HepG2 (cell line): ENCODE measurements around the gene PAQR7. TPM values are rescaled to one million over a fixed set of nuclear protein-coding genes. Genes with fewer than 3 reads are reported as not detected.
A peak's percentile ranks its signal among the peaks of the same experiment; 100 is the strongest.

ENCODE experiments used
- ATAC-seq: fragments of 200-7000 bp; cut with Tn5 transposase; 3 replicates; pipeline ENCODE4 v1.9.1; 2020; ENCODE audit warnings: mild to moderate bottlenecking, moderate library complexity
- BruUV-seq: library from RNA; stranded (reverse); fragments of 400-500 nt; replicated peaks from 2 replicates; lab custom pipeline; 2021; lab: Mats Ljungman, UMichigan
- CTCF ChIA-PET: fragments of 300-600 bp; formaldehyde crosslinking; extraction: SDS; loops from one replicate; lab custom pipeline; 2021; ENCODE audit warnings: low total read pairs, inconsistent platforms, low intra/inter-chr PET ratio; lab: Yijun Ruan, JAX
- POLR2A ChIA-PET: fragments of 350-600 bp; sonication (Branson Sonifier 250); formaldehyde crosslinking; loops from one replicate; lab custom pipeline; 2020; ENCODE audit warnings: antibody characterized with exemption, inconsistent platforms; lab: Yijun Ruan, JAX
- DNase-seq: peaks from one replicate; pipeline ENCODE4 v3.0.0-alpha.2; 2015; ENCODE audit warnings: low spot score
- FAIRE-seq: peaks from 3 replicates; lab custom pipeline; 2011; peaks lifted over from hg19 to GRCh38; lab: Jason Lieb, UNC
- H2AFZ ChIP-seq: one replicate; pipeline ENCODE4 v1.6.1; 2011; ENCODE audit warnings: low read length, inconsistent platforms
- H3K27ac ChIP-seq: fragments of 300-600 bp; 3 replicates; pipeline ENCODE4 v1.8.0; 2011; ENCODE audit warnings: mixed run types, mild to moderate bottlenecking, mixed read lengths, low read length, inconsistent platforms; ENCODE audit not compliant: insufficient read depth; ENCODE audit errors: extremely low read length
- H3K27me3 ChIP-seq, 2 experiments: fragments of 200-600 bp in 1 of 2; 2 replicates in 1 of 2; 3 replicates in 1 of 2; pipeline versions ENCODE4 v1.6.0 to v1.8.0; 2011; ENCODE audit warnings: low read length in 2 of 2, mild to moderate bottlenecking in 2 of 2, moderate library complexity in 2 of 2, inconsistent platforms in 1 of 2; ENCODE audit not compliant: insufficient read depth in 2 of 2, control insufficient read depth in 1 of 2
- H3K36me3 ChIP-seq, 2 experiments: fragments of 200-600 bp in 1 of 2; replicated peaks in 1 of 2; 2 replicates in 1 of 2; 3 replicates in 1 of 2; pipeline versions ENCODE4 v1.5.1 to v1.8.0; 2011; ENCODE audit warnings: low read length in 2 of 2, inconsistent platforms in 1 of 2; ENCODE audit not compliant: insufficient read depth in 2 of 2, control insufficient read depth in 1 of 2
- H3K4me1 ChIP-seq: 2 replicates; pipeline ENCODE4 v1.5.1; 2012; ENCODE audit warnings: low read length, inconsistent platforms; ENCODE audit not compliant: insufficient read depth
- H3K4me2 ChIP-seq: 2 replicates; pipeline ENCODE4 v1.6.0; 2011; ENCODE audit warnings: low read depth, low read length, inconsistent platforms
- H3K4me3 ChIP-seq, 3 experiments: fragments of 200-600 bp in 1 of 3; sonication (generic), shearing (Covaris generic) in 1 of 3; replicated peaks in 1 of 3; 2 replicates each; pipeline ENCODE4 v1.5.1; 2011 to 2016; ENCODE audit warnings: low read length in 3 of 3, inconsistent platforms in 2 of 3, low read depth in 2 of 3, mild to moderate bottlenecking in 2 of 3, control low read depth in 1 of 3, mixed read lengths in 1 of 3; ENCODE audit not compliant: insufficient read depth in 1 of 3
- H3K79me2 ChIP-seq: one replicate; pipeline ENCODE4 v1.6.1; 2011; ENCODE audit warnings: low read length, inconsistent platforms; ENCODE audit not compliant: insufficient read depth
- H3K9ac ChIP-seq: 2 replicates; pipeline ENCODE4 v1.6.0; 2011; ENCODE audit warnings: mild to moderate bottlenecking, low read depth, low read length, inconsistent platforms; ENCODE audit not compliant: insufficient read depth
- H3K9me3 ChIP-seq: 2 replicates; pipeline ENCODE4 v1.5.1; 2012; ENCODE audit warnings: mild to moderate bottlenecking, low read length
- H4K20me1 ChIP-seq: 2 replicates; pipeline ENCODE4 v1.6.0; 2011; ENCODE audit warnings: inconsistent platforms, mild to moderate bottlenecking, low read length, moderate library complexity; ENCODE audit not compliant: insufficient read depth
- MEIS2 ChIP-seq: sonication (generic); formaldehyde crosslinking; IDR thresholded peaks from 2 replicates; pipeline ENCODE4 v1.9.0; 2021; ENCODE audit warnings: mild to moderate bottlenecking, missing genetic modification reagents
- SOX13 ChIP-seq, 3 experiments: fragments of 450-650 bp in 1 of 3; sonication (generic) in 1 of 3; formaldehyde crosslinking in 1 of 3; IDR thresholded peaks in 2 of 3; conservative IDR thresholded peaks in 1 of 3; 2 replicates each; pipeline versions ENCODE4 v1.5.0 to v1.6.1; 2016 to 2020; ENCODE audit warnings: antibody characterized with exemption in 1 of 3, mild to moderate bottlenecking in 1 of 3, missing compliant biosample characterization in 1 of 3, missing genetic modification reagents in 1 of 3, moderate library complexity in 1 of 3
- ZNF121 ChIP-seq: sonication (generic); formaldehyde crosslinking; IDR thresholded peaks from 2 replicates; pipeline ENCODE4 v1.5.0; 2020; ENCODE audit warnings: mild to moderate bottlenecking, missing genetic modification reagents
- WGBS: methylation state at CpG from one replicate; pipeline ENCODE4 v1.1.6; 2017; ENCODE audit warnings: low lambda C conversion rate; 5-methylcytosine and 5-hydroxymethylcytosine counted together
- in situ Hi-C: cut with HindIII; loops from 2 replicates; pipeline ENCODE4 v1.10.0; 2017; ENCODE audit warnings: low pct_unique_long_range_greater_than_20kb; ENCODE audit not compliant: extremely low pct_ligation_motif_present
- intact Hi-C: fragments of 100-400 bp; cut with micrococcal nuclease; formaldehyde crosslinking; loops from one replicate; pipeline ENCODE4 v1.10.0; 2022; ENCODE audit not compliant: unreplicated experiment
- polyA plus RNA-seq, 8 experiments: library from polyadenylated mRNA; depleted of rRNA in 3 of 8; stranded (reverse) in 7 of 8; unstranded in 1 of 8; fragments of >200 nt; fragmentation: Illumina TruSeq in 4 of 8; extraction: Trizol in 4 of 8; gene quantifications; 2 replicates each; pipeline versions ENCODE4 v1.2.1 to v1.2.3, GENCODE V29; 2011 to 2016; ENCODE audit warnings: low read depth in 4 of 8, missing spikeins in 1 of 8, mixed read lengths in 1 of 8; ENCODE audit not compliant: insufficient read depth in 1 of 8
- total RNA-seq, 5 experiments: library from RNA; depleted of rRNA; stranded (reverse); fragments of >200 nt; fragmentation: Illumina TruSeq; extraction: Trizol; gene quantifications; 2 replicates each; pipeline ENCODE4 v1.2.3, GENCODE V29; 2016; ENCODE audit warnings: low read depth in 1 of 5
- TF ChIP-seq, protein P1 (sequence below): sonication (generic); formaldehyde crosslinking; IDR thresholded peaks from 2 replicates; pipeline ENCODE4 v1.8.1; 2023; ENCODE audit warnings: mild to moderate bottlenecking, moderate library complexity, missing genetic modification reagents

PAQR7 gene
- total and polyA plus RNA-seq, 2 of the 13 experiments (the other 11 are each of a cell fraction or from before 2014, with no cell fraction given), result 13.2 to 16.6 TPM

- Histone ChIP-seq H3K4me3 (no peak overlapping the region), H3K27ac (no peak overlapping the region), H3K4me2 (no peak overlapping the region), H3K4me1 (no peaks in the 10 kb centered on the region), H3K9me3 (no peaks in the 10 kb centered on the region), H3K9ac (no peak overlapping the region), H2AFZ (no peak overlapping the region), H3K36me3 (peaks cover 25 to 58% of the 10 kb centered on the region in 2 experiments), H3K27me3 (no peaks in the 10 kb centered on the region), H4K20me1 (no peaks in the 10 kb centered on the region), H3K79me2 (peaks cover 6% of the 10 kb centered on the region)
- ATAC-seq (no peak), DNase-seq (no peak), FAIRE-seq (no peak)
- TF ChIP-seq MEIS2 (CRISPR knock-in tag), result no peak
- TF ChIP-seq SOX13 (IDR thresholded peaks at IDR 0.05), result no peak
- TF ChIP-seq SOX13 (CRISPR knock-in tag; conservative IDR thresholded peaks at IDR 0.05 in 1 of 2, IDR thresholded peaks at IDR 0.05 in 1 of 2), result 0 out of 4 replicates have a peak, but pooled peaks of 1 of the 2 experiments have one; percentile 6
- in situ Hi-C loops, result loop anchor here (5.0 kb wide), 1 partner anchor 52 kb away; no protein-coding TSS in a partner anchor
- ChIA-PET POLR2A (interaction anchor here (1.2 kb wide), 1 partner anchor 15 kb away, joined by 5 read pairs; the partner anchor contains the start of gene MTFR1L), CTCF (no interaction called here)
- 78% methylated on average over 3 of the region's 3 CpGs for WGBS
- intact Hi-C loops, result no loop called here
- no TSS peak for BruUV-seq
Observed at GRCh38 chr1:25834894-25835293, 40.6 kb downstream of the PAQR7 start.

- H4K20me1 ChIP-seq, result no peaks in the 10 kb centered on the region
- POLR2A ChIA-PET, result no interaction called here
- peak; percentile 48; the same call in 1 of the 2 replicates for TF ChIP-seq ZNF121
- TF ChIP-seq, protein P1, sequence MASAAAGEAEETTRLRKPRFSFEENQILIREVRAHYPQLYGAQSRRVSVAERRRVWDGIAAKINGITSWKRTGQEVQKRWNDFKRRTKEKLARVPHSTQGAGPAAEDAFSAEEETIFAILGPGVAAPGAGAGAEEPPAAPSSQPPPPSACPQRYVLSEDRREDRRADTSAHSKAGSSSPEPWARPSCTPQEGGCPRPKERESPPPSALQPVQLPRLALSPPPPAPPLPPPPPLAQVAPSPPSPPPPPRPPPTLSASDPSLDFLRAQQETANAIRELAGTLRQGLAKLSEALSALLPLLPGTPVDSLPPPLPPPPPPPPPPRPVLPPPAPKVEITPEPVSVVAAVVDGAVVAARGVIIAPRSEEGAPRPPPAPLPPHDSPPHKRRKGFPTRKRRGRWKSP (CRISPR knock-in tag), result no peak
- H3K9ac ChIP-seq, result no peak overlapping the region
- H3K36me3 ChIP-seq, result peaks cover 31 to 75% of the 10 kb centered on the region in 2 experiments
- in situ Hi-C loops, result no loop called here
- no peaks in the 10 kb centered on the region for H3K9me3 ChIP-seq
- CTCF ChIA-PET, result no interaction called here
- no peaks in the 10 kb centered on the region for H3K79me2 ChIP-seq
- 92% methylated on average over 5 of the region's 5 CpGs for WGBS
- ATAC-seq, result no peak
- no peak for FAIRE-seq
- H2AFZ ChIP-seq, result no peak overlapping the region
- no peak overlapping the region for H3K4me3 ChIP-seq
- no peaks in the 10 kb centered on the region for H3K27me3 ChIP-seq
- H3K4me2 ChIP-seq, result no peak overlapping the region
- H3K27ac ChIP-seq, result no peak overlapping the region
- intact Hi-C loops, result no loop called here
- no peak for DNase-seq
- H3K4me1 ChIP-seq, result no peaks in the 10 kb centered on the region
- no TSS peak for BruUV-seq
Observed at GRCh38 chr1:25833158-25833557, 42.4 kb downstream of the PAQR7 start.
